ENCODE measurements around the gene TIMM10B. TPM values are rescaled to one million over a fixed set of nuclear protein-coding genes. Genes with fewer than 3 reads are reported as not detected.

TIMM10B gene
- total and polyA plus RNA-seq, 9 of the 15 experiments (the other 6 are each of a cell fraction or from before 2014, with no cell fraction given): 43.2 to 163 (median 57.0) TPM

Other genes with a start within 250 kb of the TIMM10B start
Only the 7 nearest of the 16 such genes appear.
- gene SMPD1, start 91.0 kb upstream of the TIMM10B start, total RNA-seq (2014; rRNA removed): 5.1 and 5.2 TPM in 2 replicates
- gene SMPD1, start 91.0 kb upstream of the TIMM10B start, total RNA-seq (2014; rRNA removed; fragmentation: Illumina TruSeq; extraction: Trizol): 1.9 and 2.8 TPM in 2 replicates
- gene SMPD1, start 91.0 kb upstream of the TIMM10B start, total RNA-seq (2015; rRNA removed; fragmentation: Illumina TruSeq; extraction: Trizol): 4.4 and 5.4 TPM in 2 replicates
- gene SMPD1, start 91.0 kb upstream of the TIMM10B start, total RNA-seq (2021): 8.7 and 9.9 TPM in 2 replicates
- 4.0 and 6.5 TPM in 2 replicates for gene SMPD1, start 91.0 kb upstream of the TIMM10B start, polyA plus RNA-seq (2011; rRNA removed)
- gene SMPD1, start 91.0 kb upstream of the TIMM10B start, polyA plus RNA-seq (2014; fragmentation: Illumina TruSeq; extraction: Trizol): 7.6 and 9.1 TPM in 2 replicates
- gene SMPD1, start 91.0 kb upstream of the TIMM10B start, polyA plus RNA-seq (2014; fragmentation: Nextera tagmentation; extraction: Ambion mirVana): 1 to 10 TPM in 1 of 2 experiments, under 1 TPM in 1; 0.90 to 1.8 TPM
- 5.9 and 8.0 TPM in 2 replicates for gene SMPD1, start 91.0 kb upstream of the TIMM10B start, polyA plus RNA-seq (2014; rRNA removed)
- gene APBB1, start 62.4 kb upstream of the TIMM10B start, total RNA-seq (2014; rRNA removed): 0.73 and 0.98 TPM in 2 replicates
- gene APBB1, start 62.4 kb upstream of the TIMM10B start, total RNA-seq (2014; rRNA removed; fragmentation: Illumina TruSeq; extraction: Trizol): 0.18 and 0.41 TPM in 2 replicates
- 0.11 and 0.15 TPM in 2 replicates for gene APBB1, start 62.4 kb upstream of the TIMM10B start, total RNA-seq (2015; rRNA removed; fragmentation: Illumina TruSeq; extraction: Trizol)
- 0.60 and 0.63 TPM in 2 replicates for gene APBB1, start 62.4 kb upstream of the TIMM10B start, total RNA-seq (2021)
- gene APBB1, start 62.4 kb upstream of the TIMM10B start, polyA plus RNA-seq (2011; rRNA removed): 0.20 and 0.40 TPM in 2 replicates
- gene APBB1, start 62.4 kb upstream of the TIMM10B start, polyA plus RNA-seq (2014; fragmentation: Illumina TruSeq; extraction: Trizol): 0.46 and 0.47 TPM in 2 replicates
- gene APBB1, start 62.4 kb upstream of the TIMM10B start, polyA plus RNA-seq (2014; fragmentation: Nextera tagmentation; extraction: Ambion mirVana): under 1 TPM; 0.04 to 0.11 TPM
- gene APBB1, start 62.4 kb upstream of the TIMM10B start, polyA plus RNA-seq (2014; rRNA removed): 0.34 and 0.44 TPM in 2 replicates
- gene HPX, start 40.5 kb upstream of the TIMM10B start, total RNA-seq (2014; rRNA removed): 0.49 TPM in 1 of 2 replicates, not detected in the other
- 0.16 and 0.29 TPM in 2 replicates for gene HPX, start 40.5 kb upstream of the TIMM10B start, total RNA-seq (2014; rRNA removed; fragmentation: Illumina TruSeq; extraction: Trizol)
- 0.14 and 0.15 TPM in 2 replicates for gene HPX, start 40.5 kb upstream of the TIMM10B start, total RNA-seq (2015; rRNA removed; fragmentation: Illumina TruSeq; extraction: Trizol)
- 1.2 and 1.4 TPM in 2 replicates for gene HPX, start 40.5 kb upstream of the TIMM10B start, total RNA-seq (2021)
- gene HPX, start 40.5 kb upstream of the TIMM10B start, polyA plus RNA-seq (2011; rRNA removed): 0.24 and 0.29 TPM in 2 replicates
- gene HPX, start 40.5 kb upstream of the TIMM10B start, polyA plus RNA-seq (2014; fragmentation: Illumina TruSeq; extraction: Trizol): 0.12 and 0.71 TPM in 2 replicates
- gene HPX, start 40.5 kb upstream of the TIMM10B start, polyA plus RNA-seq (2014; fragmentation: Nextera tagmentation; extraction: Ambion mirVana): under 1 TPM; 0.79 to 0.94 TPM
- 0.57 and 0.69 TPM in 2 replicates for gene HPX, start 40.5 kb upstream of the TIMM10B start, polyA plus RNA-seq (2014; rRNA removed)
- 3.0 and 11.6 TPM in 2 replicates for gene TRIM3, start 7.6 kb upstream of the TIMM10B start, total RNA-seq (2014; rRNA removed)
- 2.7 and 3.8 TPM in 2 replicates for gene TRIM3, start 7.6 kb upstream of the TIMM10B start, total RNA-seq (2014; rRNA removed; fragmentation: Illumina TruSeq; extraction: Trizol)
- gene TRIM3, start 7.6 kb upstream of the TIMM10B start, total RNA-seq (2015; rRNA removed; fragmentation: Illumina TruSeq; extraction: Trizol): 4.8 and 5.2 TPM in 2 replicates
- gene TRIM3, start 7.6 kb upstream of the TIMM10B start, total RNA-seq (2021): 6.4 and 6.8 TPM in 2 replicates
- gene TRIM3, start 7.6 kb upstream of the TIMM10B start, polyA plus RNA-seq (2011; rRNA removed): 4.8 and 6.2 TPM in 2 replicates
- 4.7 and 5.6 TPM in 2 replicates for gene TRIM3, start 7.6 kb upstream of the TIMM10B start, polyA plus RNA-seq (2014; fragmentation: Illumina TruSeq; extraction: Trizol)
- under 1 TPM; 0.45 to 0.81 TPM for gene TRIM3, start 7.6 kb upstream of the TIMM10B start, polyA plus RNA-seq (2014; fragmentation: Nextera tagmentation; extraction: Ambion mirVana)
- gene TRIM3, start 7.6 kb upstream of the TIMM10B start, polyA plus RNA-seq (2014; rRNA removed): 9.2 and 10.4 TPM in 2 replicates
- 41.0 and 46.7 TPM in 2 replicates for gene ARFIP2, start 170 bp upstream of the TIMM10B start, total RNA-seq (2014; rRNA removed)
- gene ARFIP2, start 170 bp upstream of the TIMM10B start, total RNA-seq (2014; rRNA removed; fragmentation: Illumina TruSeq; extraction: Trizol): 27.8 and 32.0 TPM in 2 replicates
- gene ARFIP2, start 170 bp upstream of the TIMM10B start, total RNA-seq (2015; rRNA removed; fragmentation: Illumina TruSeq; extraction: Trizol): 37.6 and 40.8 TPM in 2 replicates
- 42.9 and 46.5 TPM in 2 replicates for gene ARFIP2, start 170 bp upstream of the TIMM10B start, total RNA-seq (2021)
- gene ARFIP2, start 170 bp upstream of the TIMM10B start, polyA plus RNA-seq (2011; rRNA removed): 74.1 and 84.0 TPM in 2 replicates
- 48.5 and 49.3 TPM in 2 replicates for gene ARFIP2, start 170 bp upstream of the TIMM10B start, polyA plus RNA-seq (2014; fragmentation: Illumina TruSeq; extraction: Trizol)
- gene ARFIP2, start 170 bp upstream of the TIMM10B start, polyA plus RNA-seq (2014; fragmentation: Nextera tagmentation; extraction: Ambion mirVana): 10 to 100 TPM; 11.8 to 14.2 TPM
- gene ARFIP2, start 170 bp upstream of the TIMM10B start, polyA plus RNA-seq (2014; rRNA removed): 60.0 and 61.0 TPM in 2 replicates
- 3.0 and 3.8 TPM in 2 replicates for gene DNHD1, start 15.8 kb downstream of the TIMM10B start, total RNA-seq (2014; rRNA removed)
- 3.6 and 4.1 TPM in 2 replicates for gene DNHD1, start 15.8 kb downstream of the TIMM10B start, total RNA-seq (2014; rRNA removed; fragmentation: Illumina TruSeq; extraction: Trizol)
- 3.6 TPM in 2 replicates for gene DNHD1, start 15.8 kb downstream of the TIMM10B start, total RNA-seq (2015; rRNA removed; fragmentation: Illumina TruSeq; extraction: Trizol)
- 6.5 and 7.4 TPM in 2 replicates for gene DNHD1, start 15.8 kb downstream of the TIMM10B start, total RNA-seq (2021)
- gene DNHD1, start 15.8 kb downstream of the TIMM10B start, polyA plus RNA-seq (2011; rRNA removed): 9.7 and 16.7 TPM in 2 replicates
- gene DNHD1, start 15.8 kb downstream of the TIMM10B start, polyA plus RNA-seq (2014; fragmentation: Illumina TruSeq; extraction: Trizol): 4.8 TPM in 2 replicates
- gene DNHD1, start 15.8 kb downstream of the TIMM10B start, polyA plus RNA-seq (2014; fragmentation: Nextera tagmentation; extraction: Ambion mirVana): 1 to 10 TPM in 1 of 2 experiments, under 1 TPM in 1; 0.82 to 2.0 TPM
- gene DNHD1, start 15.8 kb downstream of the TIMM10B start, polyA plus RNA-seq (2014; rRNA removed): 7.1 and 8.4 TPM in 2 replicates
- 27.9 and 47.5 TPM in 2 replicates for gene RRP8, start 122.1 kb downstream of the TIMM10B start, total RNA-seq (2014; rRNA removed)
- gene RRP8, start 122.1 kb downstream of the TIMM10B start, total RNA-seq (2014; rRNA removed; fragmentation: Illumina TruSeq; extraction: Trizol): 33.5 and 37.0 TPM in 2 replicates
- 31.5 and 32.6 TPM in 2 replicates for gene RRP8, start 122.1 kb downstream of the TIMM10B start, total RNA-seq (2015; rRNA removed; fragmentation: Illumina TruSeq; extraction: Trizol)
- gene RRP8, start 122.1 kb downstream of the TIMM10B start, total RNA-seq (2021): 41.0 and 47.2 TPM in 2 replicates
- gene RRP8, start 122.1 kb downstream of the TIMM10B start, polyA plus RNA-seq (2011; rRNA removed): 28.1 and 29.8 TPM in 2 replicates
- gene RRP8, start 122.1 kb downstream of the TIMM10B start, polyA plus RNA-seq (2014; fragmentation: Illumina TruSeq; extraction: Trizol): 34.6 and 47.3 TPM in 2 replicates
- 10 to 100 TPM in 1 of 2 experiments, 1 to 10 TPM in 1; 5.7 to 11.4 TPM for gene RRP8, start 122.1 kb downstream of the TIMM10B start, polyA plus RNA-seq (2014; fragmentation: Nextera tagmentation; extraction: Ambion mirVana)
- gene RRP8, start 122.1 kb downstream of the TIMM10B start, polyA plus RNA-seq (2014; rRNA removed): 26.1 and 33.4 TPM in 2 replicates